Measurements from ENCODE around the gene KCNH1. TPM values are rescaled to one million over a fixed set of nuclear protein-coding genes. Genes with fewer than 3 reads are reported as not detected.
A peak's percentile ranks its signal among the peaks of the same experiment; 100 is the strongest.

The KCNH1 gene
- total and polyA plus RNA-seq, 3 experiments from 2014 or later, result not detected

DNA sequence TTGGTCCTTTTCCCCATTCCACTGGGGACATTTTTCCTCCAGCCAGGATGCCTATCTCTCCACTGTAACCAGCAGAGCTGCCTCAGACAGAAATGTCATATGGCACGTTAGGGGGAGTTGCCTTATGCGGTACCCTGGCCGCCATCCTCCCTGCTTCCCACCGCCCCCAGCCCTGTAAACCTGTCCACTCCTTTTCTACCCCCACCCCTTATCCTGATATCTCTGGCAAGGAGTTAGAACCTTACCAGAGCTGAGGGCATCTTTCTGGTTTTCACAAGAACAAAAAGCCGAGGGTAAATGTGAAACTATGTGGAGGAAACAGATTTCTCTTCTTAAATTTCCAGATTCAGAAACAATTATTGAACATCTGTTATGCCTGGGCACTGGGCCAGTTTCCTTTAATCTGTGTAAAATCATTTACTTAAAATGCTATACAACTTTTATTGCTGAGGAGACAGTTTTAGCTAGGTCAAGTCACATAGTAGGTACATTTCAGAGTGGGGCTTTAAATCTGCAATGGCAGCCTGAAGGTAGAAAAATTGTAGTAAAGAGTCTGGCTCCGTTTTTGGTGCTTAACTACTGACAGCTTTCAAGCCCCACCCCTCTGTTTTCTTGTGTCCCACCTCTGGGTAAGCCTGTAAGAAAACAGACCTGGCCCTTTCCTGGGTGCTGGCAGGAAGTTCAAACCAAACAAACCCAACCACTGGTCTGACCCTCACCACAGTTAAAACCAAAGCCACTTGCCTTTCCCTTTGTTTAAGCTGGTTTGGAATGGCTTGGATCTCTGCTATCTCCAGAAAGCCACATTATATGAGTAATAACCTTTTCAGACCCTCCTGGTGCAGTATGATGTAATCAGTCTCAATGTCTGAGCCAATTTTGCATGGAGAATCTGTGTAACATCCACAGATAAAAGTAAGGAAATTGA is 486.3 kb downstream of the KCNH1 start:
- POLR2A ChIA-PET, result no interaction called here
- Histone ChIP-seq H3K27ac (ENCODE audit: low read depth, low read length) (no peak overlapping the region), H3K27me3 (ENCODE audit: insufficient read depth, low read length, poor library complexity, severe bottlenecking) (no peaks in the 10 kb centered on the region), H3K4me1 (ENCODE audit: insufficient read depth, low read length) (no peaks in the 10 kb centered on the region), H3K9me3 (ENCODE audit: low read length) (no peaks in the 10 kb centered on the region), H3K4me3 (ENCODE audit: low read length) (no peak overlapping the region), H3K36me3 (ENCODE audit: insufficient read depth, low read length) (no peaks in the 10 kb centered on the region)
- CTCF ChIA-PET, result no interaction called here
- DNase-seq, result no peak
- Mint-ChIP-seq H3K4me3 (peak overlapping the region in 1 of 7 donors; percentile 3), H3K27me3 (no peaks in the 10 kb centered on the region), H3K4me1 (peaks cover 9 to 16% (median 12%) of the 10 kb centered on the region in 3 donors), H3K9me3 (no peaks in the 10 kb centered on the region), H3K36me3 (peaks cover 2 to 6% (median 3%) of the 10 kb centered on the region in 3 donors), H3K27ac (peak overlapping the region in 1 of 8 donors; percentile 26)

DNA sequence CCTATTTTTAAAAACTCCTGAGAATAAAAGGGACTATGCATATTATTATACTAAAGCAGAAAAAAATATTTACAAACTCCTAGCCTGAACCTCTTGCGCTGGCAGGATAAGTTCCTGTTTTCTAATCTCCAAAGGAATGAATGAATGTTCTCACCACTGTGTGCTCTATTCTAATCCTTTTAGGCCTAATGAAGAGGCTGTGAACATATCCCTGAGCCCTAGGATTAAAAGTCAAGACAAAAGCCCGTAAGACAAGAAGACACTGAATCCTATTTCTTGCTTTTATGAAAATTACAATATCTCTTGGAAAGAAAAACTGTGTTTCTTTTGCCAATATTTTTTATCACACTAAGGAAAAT is 487.7 kb downstream of the KCNH1 start:
- no peak overlapping the region for H3K27ac Mint-ChIP-seq
- Histone ChIP-seq H3K9me3 (ENCODE audit: low read length) (no peaks in the 10 kb centered on the region), H3K4me1 (ENCODE audit: insufficient read depth, low read length) (no peaks in the 10 kb centered on the region), H3K27me3 (ENCODE audit: insufficient read depth, low read length, poor library complexity, severe bottlenecking) (no peaks in the 10 kb centered on the region), H3K4me3 (ENCODE audit: low read length) (no peak overlapping the region), H3K27ac (ENCODE audit: low read depth, low read length) (no peak overlapping the region), H3K36me3 (ENCODE audit: insufficient read depth, low read length) (no peaks in the 10 kb centered on the region)
- no peaks in the 10 kb centered on the region for H3K27me3 Mint-ChIP-seq
- no peak for DNase-seq
- H3K4me1 Mint-ChIP-seq, result peaks cover 9 to 16% (median 12%) of the 10 kb centered on the region in 3 donors
- no peaks in the 10 kb centered on the region for H3K9me3 Mint-ChIP-seq
- peaks cover 0 to 6% (median 2%) of the 10 kb centered on the region in 3 donors for H3K36me3 Mint-ChIP-seq
- ChIA-PET POLR2A (no interaction called here), CTCF (no interaction called here)
- H3K4me3 Mint-ChIP-seq, result no peak overlapping the region

- Mint-ChIP-seq H3K36me3 (peaks cover 0 to 6% (median 2%) of the 10 kb centered on the region in 3 donors), H3K9me3 (no peaks in the 10 kb centered on the region), H3K4me1 (peaks cover 9 to 16% (median 12%) of the 10 kb centered on the region in 3 donors), H3K4me3 (no peak overlapping the region), H3K27ac (no peak overlapping the region), H3K27me3 (no peaks in the 10 kb centered on the region)
- CTCF ChIA-PET, result no interaction called here
- no peak overlapping the region for H3K4me3 ChIP-seq (ENCODE audit: low read length)
- DNase-seq, result no peak
- H3K36me3 ChIP-seq (ENCODE audit: insufficient read depth, low read length), result no peaks in the 10 kb centered on the region
- no peaks in the 10 kb centered on the region for H3K27me3 ChIP-seq (ENCODE audit: insufficient read depth, low read length, poor library complexity, severe bottlenecking)
- no peak overlapping the region for H3K27ac ChIP-seq (ENCODE audit: low read depth, low read length)
- POLR2A ChIA-PET, result no interaction called here
- no peaks in the 10 kb centered on the region for H3K9me3 ChIP-seq (ENCODE audit: low read length)
- no peaks in the 10 kb centered on the region for H3K4me1 ChIP-seq (ENCODE audit: insufficient read depth, low read length)
Measured at GRCh38 chr1:210645582-210646257, 488.2 kb downstream of the KCNH1 start.

- ChIA-PET POLR2A (no interaction called here), CTCF (no interaction called here)
- Histone ChIP-seq H3K36me3 (ENCODE audit: insufficient read depth, low read length) (no peaks in the 10 kb centered on the region), H3K27ac (ENCODE audit: low read depth, low read length) (no peak overlapping the region), H3K27me3 (ENCODE audit: insufficient read depth, low read length, poor library complexity, severe bottlenecking) (no peaks in the 10 kb centered on the region), H3K4me1 (ENCODE audit: insufficient read depth, low read length) (no peaks in the 10 kb centered on the region), H3K4me3 (ENCODE audit: low read length) (no peak overlapping the region), H3K9me3 (ENCODE audit: low read length) (no peaks in the 10 kb centered on the region)
- Mint-ChIP-seq H3K4me1 (no peaks in the 10 kb centered on the region), H3K27me3 (no peaks in the 10 kb centered on the region), H3K9me3 (no peaks in the 10 kb centered on the region), H3K4me3 (no peak overlapping the region), H3K36me3 (peaks cover 0 to 4% (median 2%) of the 10 kb centered on the region in 3 donors), H3K27ac (no peak overlapping the region)
- no peak for DNase-seq
Measured at GRCh38 chr1:210641582-210641981, 492.4 kb downstream of the KCNH1 start.

- no peaks in the 10 kb centered on the region for H3K4me1 ChIP-seq (ENCODE audit: insufficient read depth, low read length)
- CTCF ChIA-PET, result no interaction called here
- no peaks in the 10 kb centered on the region for H3K4me1 Mint-ChIP-seq
- no peak overlapping the region for H3K4me3 Mint-ChIP-seq
- H3K36me3 Mint-ChIP-seq, result peaks cover 0 to 9% (median 2%) of the 10 kb centered on the region in 3 donors
- no peaks in the 10 kb centered on the region for H3K27me3 ChIP-seq (ENCODE audit: insufficient read depth, low read length, poor library complexity, severe bottlenecking)
- no peak overlapping the region for H3K4me3 ChIP-seq (ENCODE audit: low read length)
- H3K27ac Mint-ChIP-seq, result no peak overlapping the region
- no peak overlapping the region for H3K27ac ChIP-seq (ENCODE audit: low read depth, low read length)
- H3K36me3 ChIP-seq (ENCODE audit: insufficient read depth, low read length), result no peaks in the 10 kb centered on the region
- H3K27me3 Mint-ChIP-seq, result no peaks in the 10 kb centered on the region
- no peaks in the 10 kb centered on the region for H3K9me3 ChIP-seq (ENCODE audit: low read length)
- H3K9me3 Mint-ChIP-seq, result peaks cover 0 to 2% (median 0%) of the 10 kb centered on the region in 5 donors
- POLR2A ChIA-PET, result no interaction called here
- DNase-seq, result no peak
Measured at GRCh38 chr1:210635108-210635507, 498.8 kb downstream of the KCNH1 start.

GRCh38 chr1:210633636-210634035 is 500.3 kb downstream of the KCNH1 start:
- H3K27ac Mint-ChIP-seq, result no peak overlapping the region
- no peak overlapping the region for H3K4me3 Mint-ChIP-seq
- peaks cover 0 to 2% (median 0%) of the 10 kb centered on the region in 5 donors for H3K9me3 Mint-ChIP-seq
- Histone ChIP-seq H3K4me3 (ENCODE audit: low read length) (no peak overlapping the region), H3K27me3 (ENCODE audit: insufficient read depth, low read length, poor library complexity, severe bottlenecking) (no peaks in the 10 kb centered on the region), H3K9me3 (ENCODE audit: low read length) (no peaks in the 10 kb centered on the region), H3K4me1 (ENCODE audit: insufficient read depth, low read length) (no peaks in the 10 kb centered on the region), H3K27ac (ENCODE audit: low read depth, low read length) (no peak overlapping the region), H3K36me3 (ENCODE audit: insufficient read depth, low read length) (no peaks in the 10 kb centered on the region)
- no peak for DNase-seq
- CTCF ChIA-PET, result no interaction called here
- H3K27me3 Mint-ChIP-seq, result no peaks in the 10 kb centered on the region
- POLR2A ChIA-PET, result no interaction called here
- no peaks in the 10 kb centered on the region for H3K4me1 Mint-ChIP-seq
- peaks cover 0 to 11% (median 2%) of the 10 kb centered on the region in 3 donors for H3K36me3 Mint-ChIP-seq

- ChIA-PET CTCF (no interaction called here), POLR2A (no interaction called here)
- Histone ChIP-seq H3K27me3 (ENCODE audit: insufficient read depth, low read length, poor library complexity, severe bottlenecking) (no peaks in the 10 kb centered on the region), H3K4me1 (ENCODE audit: insufficient read depth, low read length) (no peaks in the 10 kb centered on the region), H3K9me3 (ENCODE audit: low read length) (no peaks in the 10 kb centered on the region), H3K27ac (ENCODE audit: low read depth, low read length) (no peak overlapping the region), H3K36me3 (ENCODE audit: insufficient read depth, low read length) (no peaks in the 10 kb centered on the region), H3K4me3 (ENCODE audit: low read length) (no peak overlapping the region)
- Mint-ChIP-seq H3K27me3 (no peaks in the 10 kb centered on the region), H3K4me3 (no peak overlapping the region), H3K36me3 (peaks cover 0 to 11% (median 2%) of the 10 kb centered on the region in 3 donors), H3K27ac (no peak overlapping the region), H3K4me1 (no peaks in the 10 kb centered on the region), H3K9me3 (peaks cover 0 to 2% (median 0%) of the 10 kb centered on the region in 5 donors)
- no peak for DNase-seq
Measured at GRCh38 chr1:210633140-210633539, 500.8 kb downstream of the KCNH1 start.

GRCh38 chr1:210631399-210631798 is 502.5 kb downstream of the KCNH1 start:
- H3K9me3 ChIP-seq (ENCODE audit: low read length), result no peaks in the 10 kb centered on the region
- DNase-seq, result no peak
- Mint-ChIP-seq H3K27ac (peak overlapping the region in 1 of 8 donors; percentile 48), H3K4me1 (no peaks in the 10 kb centered on the region), H3K4me3 (no peak overlapping the region), H3K9me3 (peaks cover 0 to 2% (median 0%) of the 10 kb centered on the region in 5 donors), H3K36me3 (peaks cover 0 to 14% (median 2%) of the 10 kb centered on the region in 3 donors), H3K27me3 (no peaks in the 10 kb centered on the region)
- H3K27ac ChIP-seq (ENCODE audit: low read depth, low read length), result no peak overlapping the region
- no peaks in the 10 kb centered on the region for H3K27me3 ChIP-seq (ENCODE audit: insufficient read depth, low read length, poor library complexity, severe bottlenecking)
- H3K36me3 ChIP-seq (ENCODE audit: insufficient read depth, low read length), result no peaks in the 10 kb centered on the region
- POLR2A ChIA-PET, result no interaction called here
- H3K4me3 ChIP-seq (ENCODE audit: low read length), result no peak overlapping the region
- no peaks in the 10 kb centered on the region for H3K4me1 ChIP-seq (ENCODE audit: insufficient read depth, low read length)
- CTCF ChIA-PET, result no interaction called here

Data from CD8-positive, alpha-beta memory T cell (primary cell).